Measurements from ENCODE around the gene TRIM43B. TPM values are rescaled to one million over a fixed set of nuclear protein-coding genes. Genes with fewer than 3 reads are reported as not detected.
"Not testable (repeated sequence)": the region's sequence is repeated elsewhere in the genome, so short reads cannot be mapped to it uniquely, and the experiment has no call there.

The TRIM43B gene
- polyA plus RNA-seq (2012; ENCODE audit: insufficient read depth, insufficient read length, low read depth): not detected

- H3K27me3 ChIP-seq; H3K4me3 ChIP-seq (ENCODE audit: low read depth, low read length); H3K9me3 ChIP-seq; H3K36me3 ChIP-seq; DNase-seq; H3K4me1 ChIP-seq: not testable (repeated sequence)
These were observed at the start of gene TRIM43B for GRCh38 chr2:95484654-95485053. TSS of gene TRIM43B (minus strand) at chr2:95484754. CDS start at chr2:95482714, 2,040 bp downstream.

- Histone ChIP-seq H3K4me3 (ENCODE audit: low read depth, low read length) (no peak overlapping the region), H3K27me3 (no peaks in the 10 kb centered on the region), H3K36me3 (no peaks in the 10 kb centered on the region), H3K4me1 (no peaks in the 10 kb centered on the region), H3K9me3 (no peaks in the 10 kb centered on the region)
- TF ChIP-seq CTCF (IDR thresholded peaks at IDR 0.05; ENCODE audit: low read depth, low read length): no peak
- no peak for DNase-seq
These were observed 46.8 kb upstream of the TRIM43B start for GRCh38 chr2:95531254-95531771.

- H3K4me3 ChIP-seq (ENCODE audit: low read depth, low read length): no peak overlapping the region
- H3K36me3 ChIP-seq: no peaks in the 10 kb centered on the region
- no peaks in the 10 kb centered on the region for H3K4me1 ChIP-seq
- H3K27me3 ChIP-seq: no peaks in the 10 kb centered on the region
- no peaks in the 10 kb centered on the region for H3K9me3 ChIP-seq
- no peak for DNase-seq
- no peak for TF ChIP-seq CTCF (IDR thresholded peaks at IDR 0.05; ENCODE audit: low read depth, low read length)
These were observed 46.2 kb upstream of the TRIM43B start for GRCh38 chr2:95530734-95531133.

GRCh38 chr2:95526360-95527341 is 42.1 kb upstream of the TRIM43B start:
- H3K27me3 ChIP-seq: no peaks in the 10 kb centered on the region
- no peak for DNase-seq

GRCh38 chr2:95525294-95526035 is 40.9 kb upstream of the TRIM43B start:
- no peaks in the 10 kb centered on the region for H3K4me1 ChIP-seq
- H3K27me3 ChIP-seq: no peaks in the 10 kb centered on the region
- no peaks in the 10 kb centered on the region for H3K9me3 ChIP-seq
- no peak for TF ChIP-seq CTCF (IDR thresholded peaks at IDR 0.05; ENCODE audit: low read depth, low read length)
- no peaks in the 10 kb centered on the region for H3K36me3 ChIP-seq
- H3K4me3 ChIP-seq (ENCODE audit: low read depth, low read length): no peak overlapping the region
- no peak for DNase-seq

More at GRCh38 chr2:95526360-95527341, 42.1 kb upstream of the TRIM43B start:
- Histone ChIP-seq H3K36me3 (no peaks in the 10 kb centered on the region), H3K4me3 (ENCODE audit: low read depth, low read length) (no peak overlapping the region), H3K9me3 (no peaks in the 10 kb centered on the region), H3K4me1 (no peaks in the 10 kb centered on the region)
- no peak for TF ChIP-seq CTCF (IDR thresholded peaks at IDR 0.05; ENCODE audit: low read depth, low read length)

- no peak overlapping the region for H3K4me3 ChIP-seq (ENCODE audit: low read depth, low read length)
These were observed 39.6 kb upstream of the TRIM43B start for GRCh38 chr2:95524195-95524594.

More at GRCh38 chr2:95524195-95524594, 39.6 kb upstream of the TRIM43B start:
- no peak for DNase-seq
- H3K27me3 ChIP-seq: no peaks in the 10 kb centered on the region
- no peak for TF ChIP-seq CTCF (IDR thresholded peaks at IDR 0.05; ENCODE audit: low read depth, low read length)
- H3K4me1 ChIP-seq: no peaks in the 10 kb centered on the region
- no peaks in the 10 kb centered on the region for H3K9me3 ChIP-seq
- no peaks in the 10 kb centered on the region for H3K36me3 ChIP-seq
